Hepatocyte (in vitro differentiated cells): ENCODE data around the gene NDUFA8. TPM values are rescaled to one million over a fixed set of nuclear protein-coding genes. Genes with fewer than 3 reads are reported as not detected.

Experiments used
- DNase-seq: peaks from one replicate; pipeline ENCODE4 v3.0.0-alpha.2; 2016; ENCODE audit warnings: low spot score
- H2AFZ ChIP-seq: fragments of 200-600 bp; sonication (generic); 2 replicates; pipeline ENCODE4 v1.6.0; 2016; ENCODE audit warnings: antibody characterized with exemption, mild to moderate bottlenecking
- H3K27ac ChIP-seq: fragments of 200-600 bp; sonication (generic); 2 replicates; pipeline ENCODE4 v1.5.1; 2016; ENCODE audit warnings: mild to moderate bottlenecking
- H3K27me3 ChIP-seq: fragments of 200-600 bp; sonication (generic); 2 replicates; pipeline ENCODE4 v1.6.1; 2016
- H3K36me3 ChIP-seq: fragments of 200-600 bp; sonication (generic); replicated peaks from 2 replicates; pipeline ENCODE4 v1.5.1; 2016; ENCODE audit warnings: low read depth; ENCODE audit not compliant: insufficient read depth
- H3K4me1 ChIP-seq: fragments of 200-600 bp; sonication (generic); 2 replicates; pipeline ENCODE4 v1.5.1; 2016; ENCODE audit warnings: mild to moderate bottlenecking, moderate library complexity; ENCODE audit not compliant: insufficient read depth
- H3K4me2 ChIP-seq: fragments of 200-600 bp; sonication (generic); 2 replicates; pipeline ENCODE4 v1.6.0; 2016
- H3K4me3 ChIP-seq: fragments of 200-600 bp; sonication (generic); 2 replicates; pipeline ENCODE4 v1.5.1; 2016; ENCODE audit warnings: mild to moderate bottlenecking
- H3K79me2 ChIP-seq: fragments of 200-600 bp; sonication (generic); 2 replicates; pipeline ENCODE4 v1.6.0; 2017; ENCODE audit warnings: mild to moderate bottlenecking
- H3K9me2 ChIP-seq: fragments of 200-600 bp; sonication (generic); replicated peaks from 2 replicates; pipeline ENCODE4 v1.6.0; 2017; ENCODE audit warnings: mild to moderate bottlenecking; ENCODE audit not compliant: insufficient read depth
- H3K9me3 ChIP-seq: fragments of 200-600 bp; sonication (generic); 2 replicates; pipeline ENCODE4 v1.5.1; 2016; ENCODE audit warnings: low read depth, mild to moderate bottlenecking
- H4K20me1 ChIP-seq: fragments of 200-600 bp; sonication (generic); 2 replicates; pipeline ENCODE4 v1.6.0; 2016; ENCODE audit warnings: mild to moderate bottlenecking; ENCODE audit not compliant: insufficient read depth, poor library complexity, severe bottlenecking
- CTCF ChIP-seq: fragments of 200-600 bp; sonication (generic); IDR thresholded peaks from 2 replicates; pipeline ENCODE4 v1.5.1; 2016; ENCODE audit warnings: antibody characterized with exemption, mild to moderate bottlenecking; ENCODE audit not compliant: poor library complexity
- EZH2 ChIP-seq: fragments of 200-600 bp; sonication (generic); IDR thresholded peaks from 2 replicates; pipeline ENCODE4 v1.6.1; 2016; ENCODE audit warnings: antibody characterized with exemption, mild to moderate bottlenecking, borderline replicate concordance
- EZH2phosphoT487 ChIP-seq: fragments of 200-600 bp; sonication (generic); IDR thresholded peaks from one replicate; pipeline ENCODE4 v1.6.1; 2018; ENCODE audit warnings: antibody characterized with exemption, mild to moderate bottlenecking, low read depth, moderate library complexity; ENCODE audit not compliant: unreplicated experiment, severe bottlenecking
- WGBS: methylation state at CpG from one replicate; pipeline ENCODE4 v1.1.6; 2016; ENCODE audit warnings: low lambda C conversion rate; ENCODE audit errors: missing lambda C conversion rate; 5-methylcytosine and 5-hydroxymethylcytosine counted together
- polyA plus RNA-seq: library from polyadenylated mRNA; unstranded; fragments of >200 nt; fragmentation: Nextera tagmentation; extraction: Ambion mirVana; gene quantifications from 2 replicates; pipeline ENCODE4 v1.2.1, GENCODE V29; 2016
- total RNA-seq: library from RNA; depleted of rRNA; stranded (reverse); fragments of >200 nt; gene quantifications from 2 replicates; pipeline ENCODE4 v1.2.3, GENCODE V29; 2014

NDUFA8 gene
- total and polyA plus RNA-seq, 2 experiments from 2014 or later, result 46.4 to 113 TPM

GRCh38 chr9:122179054-122179689 lies 19.6 kb upstream of the NDUFA8 start:
- H3K27me3 ChIP-seq, result peaks cover 9% of the 10 kb centered on the region
- peak overlapping the region; percentile 20 for H3K4me2 ChIP-seq
- no peak for TF ChIP-seq EZH2
- H3K79me2 ChIP-seq, result no peaks in the 10 kb centered on the region
- no peaks in the 10 kb centered on the region for H3K9me3 ChIP-seq
- no peaks in the 10 kb centered on the region for H4K20me1 ChIP-seq
- 73% methylated on average over 5 of the region's 5 CpGs for WGBS
- DNase-seq, result no peak
- no peak overlapping the region for H2AFZ ChIP-seq
- peak overlapping the region; percentile 87 for H3K27ac ChIP-seq
- H3K9me2 ChIP-seq, result no peaks in the 10 kb centered on the region
- no peaks in the 10 kb centered on the region for H3K36me3 ChIP-seq
- peaks cover 8% of the 10 kb centered on the region for H3K4me1 ChIP-seq
- no peak overlapping the region for H3K4me3 ChIP-seq

- Histone ChIP-seq H2AFZ (no peak overlapping the region), H3K9me3 (no peaks in the 10 kb centered on the region), H3K4me2 (no peak overlapping the region), H3K9me2 (no peaks in the 10 kb centered on the region), H3K27ac (no peak overlapping the region), H3K4me1 (peaks cover 8% of the 10 kb centered on the region), H3K79me2 (no peaks in the 10 kb centered on the region), H3K36me3 (no peaks in the 10 kb centered on the region), H3K4me3 (no peak overlapping the region), H3K27me3 (no peaks in the 10 kb centered on the region), H4K20me1 (no peaks in the 10 kb centered on the region)
- TF ChIP-seq EZH2 (no peak), EZH2phosphoT487 (no peak), CTCF (no peak)
- WGBS, result 82% methylated on average over 2 of the region's 2 CpGs
- no peak for DNase-seq
Observed at GRCh38 chr9:122176916-122177315, 17.3 kb upstream of the NDUFA8 start.

GRCh38 chr9:122173670-122174069 lies 14.1 kb upstream of the NDUFA8 start:
- no peaks in the 10 kb centered on the region for H3K79me2 ChIP-seq
- 82% methylated on average over 3 of the region's 3 CpGs for WGBS

More at GRCh38 chr9:122173670-122174069, 14.1 kb upstream of the NDUFA8 start:
- H3K9me2 ChIP-seq, result no peaks in the 10 kb centered on the region
- H3K4me3 ChIP-seq, result no peak overlapping the region
- no peak for DNase-seq
- H2AFZ ChIP-seq, result no peak overlapping the region
- no peaks in the 10 kb centered on the region for H4K20me1 ChIP-seq
- H3K9me3 ChIP-seq, result no peaks in the 10 kb centered on the region
- no peak overlapping the region for H3K4me2 ChIP-seq
- H3K4me1 ChIP-seq, result no peaks in the 10 kb centered on the region
- no peak for TF ChIP-seq EZH2
- TF ChIP-seq EZH2phosphoT487, result no peak
- no peak for TF ChIP-seq CTCF
- H3K36me3 ChIP-seq, result no peaks in the 10 kb centered on the region
- no peak overlapping the region for H3K27ac ChIP-seq
- no peaks in the 10 kb centered on the region for H3K27me3 ChIP-seq
